Measurements from ENCODE around the gene TNNI2. TPM values are rescaled to one million over a fixed set of nuclear protein-coding genes. Genes with fewer than 3 reads are reported as not detected.

The TNNI2 gene
- total and polyA plus RNA-seq, 10 of the 15 experiments (the other 5 are each of a cell fraction or from before 2014, with no cell fraction given) = 0.14 to 0.79 (median 0.37) TPM; not detected in 4

GRCh38 chr11:1819074-1819473, 19.7 kb upstream of the TNNI2 start:
- H3K4me3 ChIP-seq = no peak overlapping the region
- no peaks in the 10 kb centered on the region; the same call in 2 of the 3 replicates for H3K9me3 ChIP-seq (replicated peaks; ENCODE audit: control insufficient read depth, insufficient read depth, low read length)
- ChIA-PET CTCF (interaction anchor here (1.0 kb wide), 1 partner anchor 14 kb away, joined by 5 read pairs; no protein-coding TSS in a partner anchor), POLR2A (no interaction called here), SMC1A (ENCODE audit: uncharacterized antibody, unreplicated experiment) (no interaction called here), RAD21 (ENCODE audit: unreplicated experiment) (no interaction called here)
- H3K27me3 ChIP-seq (replicated peaks in 1 of 2; ENCODE audit: control insufficient read depth in 2 of 2, insufficient read depth in 2 of 2, low read length in 1 of 2) = peaks cover 0 to under 1% of the 10 kb centered on the region in 2 experiments; a peak in 2 of 4 replicates
- FAIRE-seq (no peak), ATAC-seq (no peak), DNase-seq (ENCODE audit: low read depth, low spot score) (no peak)
- BruUV-seq (replicated peaks) = no TSS peak
- H3K9ac ChIP-seq (ENCODE audit: control insufficient read depth, insufficient read depth, low read length) = no peak overlapping the region
- H3K4me2 ChIP-seq (ENCODE audit: control insufficient read depth, insufficient read depth) = no peak overlapping the region
- in situ Hi-C loops (cut with MboI) = no loop called here
- intact Hi-C loops (cut with micrococcal nuclease; ENCODE audit: unreplicated experiment) = no loop called here
- H4K20me1 ChIP-seq (ENCODE audit: control insufficient read depth, insufficient read depth) = no peaks in the 10 kb centered on the region
- no peaks in the 10 kb centered on the region for H3K36me3 ChIP-seq (ENCODE audit: control insufficient read depth in 2 of 2, insufficient read depth in 2 of 2, low read length in 1 of 2)
- H2AFZ ChIP-seq (ENCODE audit: control insufficient read depth, low read depth, low read length) = no peak overlapping the region
- H3K4me1 ChIP-seq (ENCODE audit: control insufficient read depth, insufficient read depth, low read length) = no peaks in the 10 kb centered on the region
- 0% methylated on average over 3 of the region's 3 CpGs for WGBS (ENCODE audit: insufficient coverage, insufficient replicate concordance, low lambda C conversion rate, missing lambda C conversion rate)
- H3K27ac ChIP-seq (ENCODE audit: control insufficient read depth, insufficient read depth) = no peak overlapping the region
- H3K79me2 ChIP-seq (ENCODE audit: control insufficient read depth, insufficient read depth, low read length) = no peaks in the 10 kb centered on the region
- TF ChIP-seq ZBTB4 (CRISPR knock-in tag; IDR thresholded peaks at IDR 0.05) (no peak), SIX5 (IDR thresholded peaks at IDR 0.05; ENCODE audit: low read depth, low read length, severe bottlenecking) (no peak), SMAD1 (IDR thresholded peaks at IDR 0.05; ENCODE audit: low read depth, partially characterized antibody) (no peak), NFXL1 (IDR thresholded peaks at IDR 0.05; ENCODE audit: borderline replicate concordance) (no peak), CHD4 (IDR thresholded peaks at IDR 0.05) (no peak), ATF2 (IDR thresholded peaks at IDR 0.05; ENCODE audit: low read length) (no peak), MYC (IDR thresholded peaks at IDR 0.05; ENCODE audit: insufficient read depth, insufficient read length, insufficient replicate concordance, low read length, severe bottlenecking) (no peak), SIN3A (IDR thresholded peaks at IDR 0.05; ENCODE audit: low read depth, low read length) (no peak), E4F1 (IDR thresholded peaks at IDR 0.05; ENCODE audit: borderline replicate concordance, partially characterized antibody) (no peak), SRF (IDR thresholded peaks at IDR 0.05; ENCODE audit: low read depth in 2 of 2, low read length in 2 of 2) (no peak), SMARCA5 (IDR thresholded peaks at IDR 0.05) (no peak), TCF3 (IDR thresholded peaks at IDR 0.05; ENCODE audit: borderline replicate concordance, insufficient read depth, low read depth, low read length) (no peak), E2F4 (IDR thresholded peaks at IDR 0.05; ENCODE audit: low read depth, low read length) (no peak)
